Astrocyte (in vitro differentiated cells and primary cell): ENCODE results near the gene BROX. TPM values are rescaled to one million over a fixed set of nuclear protein-coding genes. Genes with fewer than 3 reads are reported as not detected.

Experiments
- DNase-seq: peaks from one replicate; pipeline ENCODE4 v3.0.0-alpha.2; 2010; ENCODE audit warnings: low read depth
- FAIRE-seq: peaks from 2 replicates; lab custom pipeline; 2011; peaks lifted over from hg19 to GRCh38; lab: Jason Lieb, UNC
- H2AFZ ChIP-seq: 2 replicates; pipeline ENCODE4 v1.6.0; 2012; ENCODE audit warnings: low read depth, low read length, inconsistent platforms
- H3K27ac ChIP-seq: 2 replicates; pipeline ENCODE4 v1.5.1; 2011; ENCODE audit warnings: low read depth, low read length, inconsistent platforms
- H3K27me3 ChIP-seq: 2 replicates; pipeline ENCODE4 v1.6.0; 2011; ENCODE audit warnings: low read length, inconsistent platforms; ENCODE audit not compliant: insufficient read depth
- H3K36me3 ChIP-seq: 2 replicates; pipeline ENCODE4 v1.5.1; 2011; ENCODE audit warnings: low read length, inconsistent platforms; ENCODE audit not compliant: insufficient read depth
- H3K4me1 ChIP-seq: 2 replicates; pipeline ENCODE4 v1.5.1; 2011; ENCODE audit warnings: low read length, inconsistent platforms; ENCODE audit not compliant: insufficient read depth
- H3K4me2 ChIP-seq: 2 replicates; pipeline ENCODE4 v1.6.0; 2012; ENCODE audit warnings: low read length, inconsistent platforms
- H3K4me3 ChIP-seq: 2 replicates; pipeline ENCODE4 v1.5.1; 2011; ENCODE audit warnings: low read depth, mild to moderate bottlenecking, low read length, inconsistent platforms; ENCODE audit not compliant: insufficient read depth
- H3K79me2 ChIP-seq: 2 replicates; pipeline ENCODE4 v1.6.0; 2012; ENCODE audit warnings: mild to moderate bottlenecking, low read length, inconsistent platforms; ENCODE audit not compliant: insufficient read depth
- H3K9ac ChIP-seq: 2 replicates; pipeline ENCODE4 v1.6.0; 2012; ENCODE audit warnings: mild to moderate bottlenecking, low read length, inconsistent platforms
- H3K9me3 ChIP-seq: 2 replicates; pipeline ENCODE4 v1.5.1; 2012; ENCODE audit warnings: low read depth, mild to moderate bottlenecking, low read length, inconsistent platforms; ENCODE audit not compliant: insufficient read depth
- H4K20me1 ChIP-seq: 2 replicates; pipeline ENCODE4 v1.6.0; 2012; ENCODE audit warnings: low read length, inconsistent platforms; ENCODE audit not compliant: insufficient read depth
- H3K27ac Mint-ChIP-seq: one replicate; pipeline ENCODE4 v1.8.0; 2021; ENCODE audit warnings: mild to moderate bottlenecking, mixed read lengths; ENCODE audit not compliant: unreplicated experiment
- H3K27me3 Mint-ChIP-seq: one replicate; pipeline ENCODE4 v1.8.0; 2021; ENCODE audit warnings: low read depth, mixed read lengths; ENCODE audit not compliant: unreplicated experiment
- H3K36me3 Mint-ChIP-seq: one replicate; pipeline ENCODE4 v1.8.0; 2021; ENCODE audit warnings: low read depth, mixed read lengths; ENCODE audit not compliant: unreplicated experiment
- H3K4me1 Mint-ChIP-seq: one replicate; pipeline ENCODE4 v1.8.0; 2021; ENCODE audit warnings: low read depth, mixed read lengths; ENCODE audit not compliant: unreplicated experiment
- H3K4me3 Mint-ChIP-seq: one replicate; pipeline ENCODE4 v1.8.0; 2021; ENCODE audit warnings: mild to moderate bottlenecking, moderate library complexity, mixed read lengths; ENCODE audit not compliant: unreplicated experiment
- H3K9me3 Mint-ChIP-seq: one replicate; pipeline ENCODE4 v1.8.0; 2021; ENCODE audit warnings: mild to moderate bottlenecking, mixed read lengths; ENCODE audit not compliant: unreplicated experiment
- EZH2 ChIP-seq: IDR thresholded peaks from 2 replicates; pipeline ENCODE4 v1.6.1; 2012; ENCODE audit warnings: mild to moderate bottlenecking, low read length, inconsistent platforms; ENCODE audit not compliant: insufficient read depth
- total RNA-seq: library from RNA; stranded (reverse); gene quantifications from 2 replicates; pipeline ENCODE4 v1.2.1, GENCODE V29; 2021
- TF ChIP-seq, protein P1 (sequence below): IDR thresholded peaks from 2 replicates; pipeline ENCODE4 v1.5.1; 2011; ENCODE audit warnings: low read depth, mild to moderate bottlenecking, inconsistent platforms, low read length, moderate library complexity; ENCODE audit not compliant: insufficient read depth

The BROX gene
- total RNA-seq, 1 donor from 2014 or later, result 49.5 TPM

- Histone ChIP-seq H2AFZ (no peak overlapping the region), H3K4me1 (no peaks in the 10 kb centered on the region), H4K20me1 (peaks cover 23% of the 10 kb centered on the region), H3K36me3 (peaks cover 11% of the 10 kb centered on the region), H3K9ac (no peak overlapping the region), H3K27ac (no peak overlapping the region), H3K27me3 (no peaks in the 10 kb centered on the region), H3K9me3 (no peaks in the 10 kb centered on the region), H3K4me3 (no peak overlapping the region), H3K79me2 (peaks cover 64% of the 10 kb centered on the region), H3K4me2 (no peak overlapping the region)
- TF ChIP-seq, protein P1, sequence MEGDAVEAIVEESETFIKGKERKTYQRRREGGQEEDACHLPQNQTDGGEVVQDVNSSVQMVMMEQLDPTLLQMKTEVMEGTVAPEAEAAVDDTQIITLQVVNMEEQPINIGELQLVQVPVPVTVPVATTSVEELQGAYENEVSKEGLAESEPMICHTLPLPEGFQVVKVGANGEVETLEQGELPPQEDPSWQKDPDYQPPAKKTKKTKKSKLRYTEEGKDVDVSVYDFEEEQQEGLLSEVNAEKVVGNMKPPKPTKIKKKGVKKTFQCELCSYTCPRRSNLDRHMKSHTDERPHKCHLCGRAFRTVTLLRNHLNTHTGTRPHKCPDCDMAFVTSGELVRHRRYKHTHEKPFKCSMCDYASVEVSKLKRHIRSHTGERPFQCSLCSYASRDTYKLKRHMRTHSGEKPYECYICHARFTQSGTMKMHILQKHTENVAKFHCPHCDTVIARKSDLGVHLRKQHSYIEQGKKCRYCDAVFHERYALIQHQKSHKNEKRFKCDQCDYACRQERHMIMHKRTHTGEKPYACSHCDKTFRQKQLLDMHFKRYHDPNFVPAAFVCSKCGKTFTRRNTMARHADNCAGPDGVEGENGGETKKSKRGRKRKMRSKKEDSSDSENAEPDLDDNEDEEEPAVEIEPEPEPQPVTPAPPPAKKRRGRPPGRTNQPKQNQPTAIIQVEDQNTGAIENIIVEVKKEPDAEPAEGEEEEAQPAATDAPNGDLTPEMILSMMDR, result no peak
- no peak for TF ChIP-seq EZH2
- H3K27me3 Mint-ChIP-seq, result no peaks in the 10 kb centered on the region
- no peak overlapping the region for H3K4me3 Mint-ChIP-seq
- H3K9me3 Mint-ChIP-seq, result no peaks in the 10 kb centered on the region
- FAIRE-seq (no peak), DNase-seq (no peak)
- no peak overlapping the region for H3K27ac Mint-ChIP-seq
- peaks cover 2% of the 10 kb centered on the region for H3K4me1 Mint-ChIP-seq
- H3K36me3 Mint-ChIP-seq, result peaks cover 12% of the 10 kb centered on the region
Observed at GRCh38 chr1:222702210-222702609, 10.2 kb upstream of the BROX start.

DNA sequence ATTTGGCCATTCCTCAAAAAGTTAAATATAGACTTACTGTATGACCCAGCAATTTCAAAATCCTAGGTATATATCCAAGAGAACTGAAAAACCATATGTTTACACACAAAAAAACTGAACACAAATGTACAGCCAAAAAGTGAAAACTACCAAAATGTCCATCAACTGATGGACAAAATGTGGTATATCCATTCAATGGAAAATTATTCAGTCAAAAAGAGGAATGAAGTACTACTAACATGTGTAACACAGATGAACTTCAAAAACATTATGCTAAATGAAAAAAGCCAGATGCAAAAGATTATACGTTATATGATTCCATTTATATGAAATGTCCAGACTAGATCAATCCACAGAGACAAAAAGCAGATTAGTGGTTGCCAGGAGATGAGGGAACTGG is 8.1 kb upstream of the BROX start:
- Mint-ChIP-seq H3K27me3 (no peaks in the 10 kb centered on the region), H3K27ac (no peak overlapping the region), H3K9me3 (no peaks in the 10 kb centered on the region), H3K4me3 (no peak overlapping the region), H3K36me3 (peaks cover 14% of the 10 kb centered on the region), H3K4me1 (peaks cover 4% of the 10 kb centered on the region)
- Histone ChIP-seq H3K36me3 (peaks cover 11% of the 10 kb centered on the region), H3K27me3 (no peaks in the 10 kb centered on the region), H3K9ac (no peak overlapping the region), H3K4me3 (no peak overlapping the region), H2AFZ (no peak overlapping the region), H3K4me1 (no peaks in the 10 kb centered on the region), H3K9me3 (no peaks in the 10 kb centered on the region), H4K20me1 (peaks cover 28% of the 10 kb centered on the region), H3K79me2 (peaks cover 68% of the 10 kb centered on the region), H3K27ac (no peak overlapping the region), H3K4me2 (no peak overlapping the region)
- TF ChIP-seq, protein P1, result no peak
- DNase-seq (no peak), FAIRE-seq (no peak)

DNA sequence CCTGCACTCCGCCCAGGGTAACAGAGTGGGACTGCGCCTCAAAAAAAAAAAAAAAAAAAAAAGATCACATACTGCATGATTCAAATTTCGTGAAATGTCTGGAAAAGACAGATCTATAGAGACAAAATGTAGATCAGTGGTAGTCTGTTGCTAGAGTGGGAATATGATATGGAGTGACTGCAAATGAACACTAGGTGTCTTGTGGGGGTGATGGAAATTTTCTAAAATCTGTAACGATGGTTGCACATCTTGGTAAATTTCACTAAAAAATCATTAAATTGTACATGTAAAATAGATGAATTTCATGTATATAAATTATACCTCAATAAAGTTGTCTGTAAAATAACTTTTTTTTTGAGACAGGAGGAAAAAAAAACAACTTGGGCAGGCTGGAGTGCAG is 5.5 kb upstream of the BROX start:
- peaks cover 7% of the 10 kb centered on the region for H3K4me1 ChIP-seq
- H3K27ac Mint-ChIP-seq, result no peak overlapping the region
- no peaks in the 10 kb centered on the region for H3K27me3 Mint-ChIP-seq
- H3K79me2 ChIP-seq, result peaks cover 87% of the 10 kb centered on the region
- no peak overlapping the region for H3K27ac ChIP-seq
- FAIRE-seq (no peak), DNase-seq (no peak)
- no peak overlapping the region for H3K9ac ChIP-seq
- H3K4me3 Mint-ChIP-seq, result no peak overlapping the region
- peaks cover 14% of the 10 kb centered on the region for H3K4me1 Mint-ChIP-seq
- H3K4me3 ChIP-seq, result no peak overlapping the region
- H4K20me1 ChIP-seq, result peaks cover 28% of the 10 kb centered on the region
- H3K4me2 ChIP-seq, result no peak overlapping the region
- H3K9me3 Mint-ChIP-seq, result no peaks in the 10 kb centered on the region
- H3K27me3 ChIP-seq, result no peaks in the 10 kb centered on the region
- H2AFZ ChIP-seq, result no peak overlapping the region
- peaks cover 7% of the 10 kb centered on the region for H3K36me3 Mint-ChIP-seq
- TF ChIP-seq, protein P1, result no peak
- no peak for TF ChIP-seq EZH2
- H3K36me3 ChIP-seq, result peaks cover 6% of the 10 kb centered on the region
- no peaks in the 10 kb centered on the region for H3K9me3 ChIP-seq
